ENCODE data around the gene PRIM2.
A peak's percentile ranks its signal among the peaks of the same experiment; 100 is the strongest.
"Not testable (repeated sequence)": the region's sequence is repeated elsewhere in the genome, so short reads cannot be mapped to it uniquely, and the experiment has no call there.

PRIM2 gene, protein sequence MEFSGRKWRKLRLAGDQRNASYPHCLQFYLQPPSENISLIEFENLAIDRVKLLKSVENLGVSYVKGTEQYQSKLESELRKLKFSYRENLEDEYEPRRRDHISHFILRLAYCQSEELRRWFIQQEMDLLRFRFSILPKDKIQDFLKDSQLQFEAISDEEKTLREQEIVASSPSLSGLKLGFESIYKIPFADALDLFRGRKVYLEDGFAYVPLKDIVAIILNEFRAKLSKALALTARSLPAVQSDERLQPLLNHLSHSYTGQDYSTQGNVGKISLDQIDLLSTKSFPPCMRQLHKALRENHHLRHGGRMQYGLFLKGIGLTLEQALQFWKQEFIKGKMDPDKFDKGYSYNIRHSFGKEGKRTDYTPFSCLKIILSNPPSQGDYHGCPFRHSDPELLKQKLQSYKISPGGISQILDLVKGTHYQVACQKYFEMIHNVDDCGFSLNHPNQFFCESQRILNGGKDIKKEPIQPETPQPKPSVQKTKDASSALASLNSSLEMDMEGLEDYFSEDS

DNA sequence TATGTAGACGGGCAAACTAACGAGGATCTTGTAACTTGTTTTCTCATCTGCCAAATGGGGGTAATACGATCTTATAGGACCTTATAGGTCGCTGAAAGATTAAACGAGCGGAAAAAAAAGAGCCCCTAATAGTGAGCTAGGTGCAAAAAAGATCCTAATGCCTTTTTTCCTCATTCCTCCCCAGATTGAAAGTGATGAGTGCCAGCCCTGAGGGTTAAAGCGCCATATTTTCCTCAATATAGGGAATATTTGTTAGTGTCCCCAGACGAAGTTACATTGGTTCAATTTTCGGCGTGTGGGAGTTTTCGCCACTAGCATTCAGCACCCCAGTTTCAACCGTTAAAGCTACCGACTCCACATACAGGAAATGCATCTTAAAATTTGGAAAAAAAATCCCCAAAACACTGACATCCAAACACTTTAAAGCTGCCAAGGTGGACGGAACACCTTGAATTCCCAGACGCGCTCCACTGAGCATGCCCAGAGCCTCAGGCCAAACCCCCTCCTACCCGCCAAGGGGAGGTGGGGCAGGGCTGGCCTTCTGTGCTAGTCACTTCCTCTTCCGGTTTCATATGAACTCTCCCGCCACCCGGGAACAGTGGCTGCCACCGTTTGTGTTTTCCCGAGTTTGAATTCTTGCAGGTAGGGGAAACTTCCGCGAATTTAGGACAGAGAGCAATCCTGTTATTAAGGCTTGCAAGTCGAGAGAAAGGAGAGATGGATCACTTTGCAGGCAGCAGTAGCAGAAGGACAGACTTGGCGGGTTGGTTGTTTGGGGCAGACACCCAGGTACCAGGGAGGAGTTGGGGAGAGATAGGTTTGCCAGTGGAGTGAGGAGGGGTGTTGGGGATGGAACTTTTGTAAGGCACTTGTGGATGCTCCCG is at the start of gene PRIM2:
Gene PRIM2, plus strand, starts transcription at position 571 of the 884 bp plus-strand sequence. CDS start 816 bp downstream, outside the sequence.
- DNase-seq (ENCODE audit: low read depth in 3 of 3) = peak; percentile 72 to 86 (median 74)

DNA sequence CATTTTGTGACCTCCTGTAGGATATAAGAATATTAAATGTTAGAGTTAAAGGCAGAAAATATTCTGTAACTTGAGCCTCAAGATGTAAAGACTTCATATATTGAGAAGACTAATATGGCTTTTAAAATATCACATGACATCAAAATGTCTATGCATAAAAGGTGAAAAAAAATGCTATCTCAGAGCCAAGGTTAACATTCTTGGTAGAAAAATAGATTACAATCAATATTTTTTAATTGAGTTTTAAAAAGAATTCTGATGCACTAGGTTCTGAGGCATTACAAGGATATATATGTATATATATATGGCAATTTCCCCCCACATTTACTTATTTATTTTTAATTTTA is 49.2 kb upstream of the PRIM2 start:
- DNase-seq (ENCODE audit: low read depth in 3 of 3) = no peak

DNA sequence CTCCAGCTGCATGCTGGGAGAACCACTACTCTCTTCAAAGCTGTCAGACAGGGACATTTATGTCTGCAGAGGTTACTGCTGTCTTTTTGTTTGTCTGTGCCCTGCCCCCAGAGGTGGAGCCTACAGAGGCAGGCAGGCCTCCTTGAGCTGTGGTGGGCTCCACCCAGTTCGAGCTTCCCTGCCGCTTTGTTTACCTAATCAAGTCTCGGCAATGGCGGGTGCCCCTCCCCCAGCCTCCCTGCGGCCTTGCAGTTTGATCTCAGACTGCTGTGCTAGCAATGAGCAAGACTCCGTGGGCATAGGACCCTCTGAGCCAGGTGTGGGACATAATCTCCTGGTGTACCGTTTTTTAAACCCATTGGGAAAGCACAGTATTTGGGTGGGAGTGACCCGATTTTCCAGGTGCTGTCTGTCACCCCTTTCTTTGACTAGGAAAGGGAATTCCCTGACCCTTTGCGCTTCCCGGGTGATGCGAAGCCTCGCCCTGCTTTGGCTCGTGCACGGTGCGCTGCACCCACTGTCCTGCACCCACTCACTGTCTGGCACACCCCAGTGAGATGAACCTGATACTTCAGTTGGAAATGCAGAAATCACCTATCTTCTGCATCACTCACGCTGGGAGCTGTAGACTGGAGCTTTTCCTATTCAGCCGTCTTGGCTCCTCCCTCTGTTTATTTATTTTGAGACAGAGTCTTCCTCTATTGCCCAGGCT is 43.2 kb upstream of the PRIM2 start:
- DNase-seq (ENCODE audit: low read depth in 3 of 3) = not testable (repeated sequence)

DNA sequence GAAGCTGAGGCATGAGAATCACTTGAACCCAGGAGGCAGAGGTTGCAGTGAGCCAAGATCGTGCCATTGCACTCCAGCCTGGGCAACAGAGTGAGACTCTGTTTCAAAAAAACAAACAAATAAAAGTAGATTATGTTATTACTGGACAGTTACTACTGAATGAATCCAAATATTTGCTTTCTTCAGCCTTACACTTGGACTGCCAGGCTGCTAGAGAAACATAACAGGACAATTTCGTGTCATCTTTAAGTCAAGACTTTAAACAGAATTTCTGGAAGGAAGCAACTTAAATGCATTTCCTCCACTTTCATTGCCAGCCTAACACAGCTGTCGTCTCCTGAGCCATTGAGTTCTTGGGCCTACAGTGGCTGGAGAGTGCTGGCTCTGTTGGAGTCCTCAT is 42.0 kb upstream of the PRIM2 start:
- no peak for DNase-seq (ENCODE audit: low read depth in 3 of 3)

DNA sequence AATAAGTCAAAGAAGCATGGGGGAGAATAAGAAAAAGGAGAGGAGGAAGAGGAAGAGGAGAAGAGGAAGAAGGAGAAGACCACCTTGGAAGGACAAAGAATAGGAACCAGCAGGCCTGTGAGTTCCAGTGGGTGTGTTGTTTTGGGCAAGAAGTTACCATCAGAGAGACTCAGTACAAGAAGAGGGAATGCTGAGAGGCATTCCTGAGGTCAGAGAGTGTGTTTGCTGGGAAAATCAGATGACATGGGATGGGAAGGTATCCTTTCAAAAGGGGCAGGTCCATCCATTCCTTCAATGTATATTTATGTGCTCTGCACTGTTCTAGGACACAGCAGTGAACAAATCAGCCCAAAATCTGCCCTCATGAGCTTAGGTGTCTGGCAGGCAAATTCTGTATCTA is 40.5 kb upstream of the PRIM2 start:
- no peak for DNase-seq (ENCODE audit: low read depth in 3 of 3)

DNA sequence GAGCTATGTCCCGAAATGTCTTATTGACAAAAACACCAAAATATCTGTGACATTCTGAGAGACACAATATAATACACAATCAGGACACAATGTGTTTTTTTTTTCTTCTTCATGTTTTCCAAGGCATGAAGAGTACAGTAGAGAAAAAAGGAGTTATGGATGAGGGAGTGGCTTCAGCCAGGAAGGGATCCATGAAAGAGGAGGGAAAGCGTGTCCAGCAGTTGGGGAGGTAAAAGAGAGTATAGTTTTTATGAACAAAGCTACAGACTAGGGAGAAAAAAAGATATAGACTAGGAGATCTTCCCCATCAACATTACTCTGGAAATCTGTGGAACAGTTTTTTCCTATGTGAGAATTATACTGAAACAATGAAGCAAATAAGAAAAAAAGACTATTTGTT is 38.9 kb upstream of the PRIM2 start:
- no peak for DNase-seq (ENCODE audit: low read depth in 3 of 3)

DNA sequence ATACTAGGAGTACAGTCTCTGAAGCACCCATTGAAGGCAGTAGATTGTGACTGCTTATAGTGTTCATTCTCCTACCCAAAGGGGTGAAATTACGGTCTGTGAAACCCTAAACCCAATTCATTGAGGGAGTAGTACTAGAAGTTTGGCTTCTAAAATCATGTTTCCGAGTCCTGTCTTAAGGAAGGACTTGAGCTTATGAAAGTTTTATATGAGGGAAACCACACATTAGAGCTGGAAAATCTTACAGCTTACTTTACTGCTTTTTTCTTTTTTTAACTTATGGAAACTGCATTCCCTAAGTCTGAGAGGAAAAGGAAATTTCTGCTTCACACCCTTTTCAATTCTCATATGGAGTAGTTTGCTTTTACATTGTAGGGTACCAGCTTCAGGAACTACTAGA is 38.4 kb upstream of the PRIM2 start:
- no peak for DNase-seq (ENCODE audit: low read depth in 3 of 3)

DNA sequence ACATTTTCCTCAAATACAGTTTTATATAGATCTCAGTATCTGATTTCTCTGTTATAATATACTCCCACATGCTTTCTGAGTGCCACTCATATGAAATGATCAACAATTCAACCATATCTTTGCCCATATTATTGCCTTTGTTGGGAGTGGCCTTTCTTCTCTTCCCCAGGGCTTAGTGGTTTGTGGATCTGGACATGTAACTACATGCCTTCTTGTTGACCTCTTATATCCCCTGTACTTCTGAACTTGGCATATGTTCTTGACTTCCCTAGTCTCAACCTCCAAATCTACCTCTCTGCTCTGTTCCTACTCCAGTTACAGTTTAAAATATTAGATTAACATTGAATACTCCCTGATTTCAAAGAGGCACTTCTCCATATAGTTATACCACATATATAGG is 34.3 kb upstream of the PRIM2 start:
- no peak for DNase-seq (ENCODE audit: low read depth in 3 of 3)

DNA sequence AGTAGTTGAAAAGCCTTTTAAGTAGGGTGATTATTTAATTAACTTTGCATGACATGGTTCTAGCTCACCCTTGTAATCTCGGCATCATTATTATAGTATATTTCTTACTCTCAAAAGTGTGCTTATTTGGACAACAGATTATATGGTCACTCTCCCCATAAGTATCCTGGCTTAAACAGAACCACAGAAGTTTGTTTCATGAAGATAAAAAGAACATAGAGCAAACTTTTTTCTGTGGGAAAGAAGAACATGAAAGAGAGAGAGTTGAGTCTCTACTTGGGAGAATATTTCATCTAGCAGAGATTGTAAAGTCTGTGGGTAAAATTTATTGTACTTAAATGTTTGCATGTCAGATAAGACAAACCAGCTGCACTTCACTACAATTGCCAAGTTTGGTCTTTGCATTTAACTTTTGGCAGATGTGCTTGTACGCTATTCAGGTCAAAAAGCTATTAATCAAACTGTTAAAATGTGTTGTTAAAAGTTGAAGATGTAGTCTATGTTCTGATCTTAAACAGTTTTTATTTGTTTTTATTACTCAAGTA is 33.4 kb upstream of the PRIM2 start:
- DNase-seq (ENCODE audit: low read depth in 3 of 3) = no peak

DNA sequence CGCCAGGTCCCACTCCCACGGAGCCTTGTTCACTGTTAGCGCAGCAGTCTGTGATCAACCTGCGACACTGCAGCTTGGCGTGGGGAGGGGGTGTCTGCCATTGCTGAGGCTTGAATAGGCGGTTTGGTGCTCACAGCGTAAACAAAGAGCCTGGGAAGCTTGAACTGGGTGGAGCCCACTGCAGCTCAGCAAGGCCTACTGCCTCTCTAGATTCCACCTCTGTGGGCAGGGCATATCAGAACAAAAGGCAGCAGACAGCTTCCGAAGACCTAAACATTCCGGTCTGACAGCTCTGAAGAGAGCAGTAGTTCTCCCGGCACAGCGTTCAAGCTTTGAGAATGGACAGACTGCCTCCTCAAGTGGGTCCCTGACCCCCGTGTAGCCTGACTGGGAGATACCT is 29.3 kb upstream of the PRIM2 start:
- not testable (repeated sequence) for DNase-seq (ENCODE audit: low read depth in 3 of 3)

DNA sequence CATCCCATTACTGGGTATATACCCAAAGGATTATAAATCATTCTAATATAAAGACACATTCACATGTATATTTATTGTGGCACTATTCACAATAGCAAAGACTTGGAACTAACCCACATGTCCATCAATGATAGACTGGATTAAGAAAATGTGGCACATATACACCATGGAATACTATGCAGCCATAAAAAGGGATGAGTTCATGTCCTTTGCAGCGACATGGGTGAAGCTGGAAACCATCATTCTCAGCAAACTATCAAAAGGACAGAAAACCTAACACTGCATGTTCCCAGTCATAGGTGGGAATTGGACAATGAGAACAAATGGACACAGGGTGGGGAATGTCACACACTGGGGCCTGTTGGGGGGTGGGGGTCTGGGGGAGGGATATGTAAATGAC is 24.0 kb upstream of the PRIM2 start:
- DNase-seq (ENCODE audit: low read depth in 3 of 3) = not testable (repeated sequence)

DNA sequence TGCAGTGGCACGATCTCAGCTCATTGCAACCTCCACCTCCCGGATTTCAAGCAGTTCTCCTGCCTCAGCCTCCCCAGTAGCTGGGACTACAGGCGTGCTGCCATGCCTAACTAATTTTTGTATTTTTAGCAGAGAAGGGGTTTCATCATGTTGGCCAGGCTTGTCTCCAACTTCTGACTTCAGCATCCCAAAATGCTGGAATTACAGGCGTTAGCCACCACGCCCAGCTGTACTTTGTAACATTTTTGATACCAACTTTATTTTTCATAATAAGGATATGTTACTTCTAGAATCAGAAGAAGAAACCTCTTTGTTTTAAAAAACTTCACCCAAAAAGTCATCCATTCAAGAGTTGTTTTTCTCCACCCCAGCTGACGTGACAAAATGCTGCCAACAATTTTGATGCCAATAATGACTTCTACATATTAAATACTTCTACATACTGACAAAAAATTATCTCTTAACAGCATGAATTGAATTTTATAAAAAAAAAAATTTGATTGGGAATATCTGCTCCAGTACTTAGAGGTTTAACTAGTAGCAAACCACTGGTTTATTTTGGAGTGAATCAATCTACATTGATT is 22.5 kb upstream of the PRIM2 start:
- DNase-seq (ENCODE audit: low read depth in 3 of 3) = no peak

DNA sequence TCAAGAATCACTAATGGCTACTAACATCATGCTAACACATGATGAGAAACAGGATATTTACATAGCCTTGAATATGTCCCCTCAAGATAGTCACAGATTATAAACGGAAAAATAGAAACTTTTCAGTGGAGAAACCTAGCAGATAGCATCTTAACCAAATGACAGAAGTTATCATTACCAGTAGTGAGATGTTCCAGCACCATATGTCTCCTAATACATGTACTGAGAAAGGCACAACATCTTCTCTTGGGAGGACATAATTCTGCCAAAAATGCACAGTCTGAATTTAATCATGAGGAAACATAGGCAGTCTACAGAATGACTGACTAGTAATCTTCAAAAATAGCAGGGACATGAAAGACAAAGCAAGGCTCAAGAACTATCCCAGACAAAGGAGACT is 19.9 kb upstream of the PRIM2 start:
- no peak for DNase-seq (ENCODE audit: low read depth in 3 of 3)

DNA sequence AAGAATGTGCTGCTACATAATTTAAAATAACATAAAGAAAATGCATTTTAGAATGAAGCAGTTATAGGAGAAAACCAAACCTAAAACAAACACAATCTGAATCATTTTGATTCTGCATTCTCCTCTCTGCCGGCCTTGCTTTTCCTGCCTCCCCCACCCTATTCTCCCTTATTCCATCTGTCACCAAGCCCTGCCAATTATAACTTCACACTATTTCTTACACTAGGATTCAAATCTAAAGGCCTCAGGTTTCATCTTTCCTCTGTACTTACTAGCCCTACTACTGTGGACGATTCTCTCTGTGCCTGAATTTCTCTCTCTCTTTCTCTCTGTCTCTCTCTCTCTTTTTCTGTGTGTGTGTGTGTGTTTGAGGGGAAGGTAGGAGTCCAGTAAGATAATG is 18.7 kb upstream of the PRIM2 start:
- no peak for DNase-seq (ENCODE audit: low read depth in 3 of 3)

DNA sequence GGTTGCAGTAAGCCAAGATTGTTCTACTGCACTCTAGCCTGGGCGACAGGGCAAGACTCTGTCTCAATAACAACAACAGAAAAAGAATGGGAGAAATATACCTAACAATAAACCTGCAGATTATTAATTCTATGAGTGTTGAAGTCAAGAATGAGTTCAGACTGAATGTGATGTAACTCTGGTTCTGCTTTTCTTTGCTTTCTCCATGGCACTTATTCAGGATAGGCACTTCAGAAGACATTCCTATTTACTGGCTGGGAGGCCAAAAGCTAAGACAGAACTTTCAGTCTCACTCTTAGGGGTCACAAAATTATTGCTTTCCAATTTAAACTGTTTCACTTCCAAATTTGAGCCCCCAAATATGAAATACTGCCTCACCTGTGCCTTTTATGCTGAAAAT is 15.7 kb upstream of the PRIM2 start:
- DNase-seq (ENCODE audit: low read depth in 3 of 3) = no peak

DNA sequence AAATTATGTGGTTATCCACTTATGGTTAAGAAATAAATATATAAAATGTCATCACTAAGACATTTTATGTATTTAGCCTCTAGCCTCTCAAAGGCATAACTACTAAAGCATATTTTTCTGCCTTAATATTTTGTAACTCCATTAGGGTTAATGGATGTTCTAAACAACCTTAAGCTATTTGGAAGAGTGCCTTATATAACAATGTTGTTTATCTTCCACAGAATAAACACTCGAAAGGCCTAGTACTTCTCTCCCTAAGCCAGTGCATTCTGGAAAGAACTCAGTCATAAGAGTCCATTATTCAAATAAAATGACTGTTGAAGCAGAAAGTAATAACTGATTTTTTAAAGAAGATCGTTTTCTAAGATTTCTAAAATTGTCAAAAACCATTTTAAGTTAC is 15.0 kb upstream of the PRIM2 start:
- DNase-seq (ENCODE audit: low read depth in 3 of 3) = no peak

DNA sequence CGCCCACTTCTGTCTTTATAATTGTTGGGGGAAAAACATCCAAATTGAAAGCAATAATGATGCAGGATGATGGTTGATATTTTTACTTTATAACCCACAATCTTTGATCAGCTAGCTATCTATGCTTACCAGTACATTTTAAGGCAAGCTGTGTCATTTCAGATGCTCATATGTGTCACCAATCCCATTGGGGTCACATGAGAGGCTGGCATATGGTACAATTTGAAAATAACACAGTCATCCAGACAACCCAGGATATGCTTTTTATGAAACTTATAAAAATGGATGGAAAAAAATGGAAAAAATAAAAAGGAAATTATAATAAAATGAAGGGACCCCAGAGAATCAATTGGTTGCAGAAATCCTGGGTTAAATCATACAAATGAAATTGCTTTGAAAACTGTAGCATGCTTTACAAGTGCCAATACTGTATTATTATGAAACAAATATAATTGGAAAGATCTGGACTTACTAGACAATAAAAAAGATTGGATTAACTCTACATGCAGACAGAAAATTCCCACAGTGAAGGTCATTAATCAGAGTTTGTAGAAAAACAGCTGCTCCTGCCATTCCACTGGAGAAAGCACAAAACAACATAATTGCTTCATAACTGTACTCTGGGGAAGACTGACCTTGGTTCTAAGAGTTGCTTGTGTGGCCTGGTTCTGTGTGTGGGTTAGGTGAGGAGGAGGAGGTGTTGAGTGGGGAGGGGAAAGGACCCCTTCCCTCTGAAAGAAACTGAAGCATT is 13.3 kb upstream of the PRIM2 start:
- no peak for DNase-seq (ENCODE audit: low read depth in 3 of 3)

DNA sequence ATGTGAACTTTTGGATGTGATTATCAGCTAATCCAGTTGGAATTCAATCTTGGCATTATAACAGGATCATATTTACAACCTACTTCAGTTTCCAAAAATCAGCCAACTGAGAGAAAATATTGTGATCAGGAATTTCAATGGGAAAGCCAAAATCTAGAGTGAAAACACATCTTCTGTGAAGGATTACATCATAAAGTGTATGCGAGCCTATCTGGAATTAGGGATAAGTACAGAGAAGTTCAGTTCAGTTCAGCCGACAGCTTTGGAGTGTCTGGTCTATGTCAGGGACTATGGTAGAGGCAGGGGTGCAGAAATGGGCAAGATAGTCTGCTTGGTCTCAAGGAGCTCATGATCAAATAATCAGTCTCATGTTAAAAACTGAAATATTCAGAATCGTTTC is 12.3 kb upstream of the PRIM2 start:
- DNase-seq (ENCODE audit: low read depth in 3 of 3) = no peak

DNA sequence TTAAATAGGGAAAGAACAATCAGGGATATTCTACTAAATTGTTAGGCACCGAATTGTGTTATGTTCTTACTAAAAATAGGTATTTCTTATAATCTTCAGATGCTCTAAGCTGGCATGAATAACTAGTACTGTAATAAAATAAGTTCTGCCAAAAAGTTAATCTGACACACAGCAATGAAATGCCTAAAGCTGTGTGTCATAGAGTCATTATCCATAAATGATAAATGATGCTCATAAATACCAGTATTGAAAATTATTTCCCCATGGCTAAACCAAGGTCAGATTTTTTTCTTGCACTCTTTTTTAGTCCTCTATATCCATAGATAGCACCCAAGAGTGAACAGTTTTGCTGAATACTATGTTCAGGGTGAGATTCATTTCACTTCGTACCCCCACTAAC is 11.7 kb upstream of the PRIM2 start:
- no peak for DNase-seq (ENCODE audit: low read depth in 3 of 3)

DNA sequence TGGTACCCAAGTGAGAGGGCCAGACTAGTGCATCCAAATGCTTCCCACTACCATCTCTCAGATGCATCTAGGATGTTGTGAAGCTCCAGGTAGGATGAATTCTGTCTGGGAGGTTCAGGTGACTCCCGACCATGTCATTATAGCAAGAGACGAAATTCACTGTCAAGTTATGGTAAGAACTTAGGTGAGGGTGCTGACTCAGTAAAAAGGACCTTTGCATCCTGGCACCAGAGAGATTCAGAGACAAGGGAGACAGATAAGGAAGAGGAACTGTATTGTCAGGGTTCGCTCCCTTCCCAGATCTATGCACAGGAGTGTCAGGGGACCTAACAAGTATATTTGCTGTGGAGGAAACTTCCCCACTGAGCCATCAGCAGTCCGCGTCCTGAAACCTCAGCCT is 11.2 kb upstream of the PRIM2 start:
- no peak for DNase-seq (ENCODE audit: low read depth in 3 of 3)

DNA sequence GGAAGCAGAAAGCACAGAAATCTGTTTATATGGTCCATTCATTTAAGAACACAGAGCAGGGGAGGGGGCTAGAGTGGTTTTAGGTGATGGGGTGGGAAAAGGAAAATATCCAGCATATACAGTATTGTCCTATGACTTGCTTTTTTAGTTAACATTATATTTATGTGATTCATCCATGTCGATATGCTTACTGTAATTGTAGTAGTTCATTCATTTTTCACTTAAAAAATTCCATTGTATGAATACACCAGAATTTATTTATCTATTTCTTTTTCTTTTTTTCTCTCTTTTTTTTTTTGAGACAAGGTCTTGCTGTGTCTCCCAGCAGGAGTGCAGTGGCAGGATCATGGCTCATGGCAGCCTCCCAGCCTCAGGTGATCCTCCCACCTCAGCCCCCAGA is 9.6 kb upstream of the PRIM2 start:
- no peak for DNase-seq (ENCODE audit: low read depth in 3 of 3)

Data from stimulated activated CD4-positive, alpha-beta T cell treated with anti-CD3 and anti-CD28 coated beads, TNF-alpha, amount 100 ng/mL, for 24 hours (primary cell).